ENCODE data around the gene TMEM238L.

GRCh38 chr17:10824874-10825273 lies 21.0 kb upstream of the TMEM238L start:
- TF ChIP-seq, protein P1, sequence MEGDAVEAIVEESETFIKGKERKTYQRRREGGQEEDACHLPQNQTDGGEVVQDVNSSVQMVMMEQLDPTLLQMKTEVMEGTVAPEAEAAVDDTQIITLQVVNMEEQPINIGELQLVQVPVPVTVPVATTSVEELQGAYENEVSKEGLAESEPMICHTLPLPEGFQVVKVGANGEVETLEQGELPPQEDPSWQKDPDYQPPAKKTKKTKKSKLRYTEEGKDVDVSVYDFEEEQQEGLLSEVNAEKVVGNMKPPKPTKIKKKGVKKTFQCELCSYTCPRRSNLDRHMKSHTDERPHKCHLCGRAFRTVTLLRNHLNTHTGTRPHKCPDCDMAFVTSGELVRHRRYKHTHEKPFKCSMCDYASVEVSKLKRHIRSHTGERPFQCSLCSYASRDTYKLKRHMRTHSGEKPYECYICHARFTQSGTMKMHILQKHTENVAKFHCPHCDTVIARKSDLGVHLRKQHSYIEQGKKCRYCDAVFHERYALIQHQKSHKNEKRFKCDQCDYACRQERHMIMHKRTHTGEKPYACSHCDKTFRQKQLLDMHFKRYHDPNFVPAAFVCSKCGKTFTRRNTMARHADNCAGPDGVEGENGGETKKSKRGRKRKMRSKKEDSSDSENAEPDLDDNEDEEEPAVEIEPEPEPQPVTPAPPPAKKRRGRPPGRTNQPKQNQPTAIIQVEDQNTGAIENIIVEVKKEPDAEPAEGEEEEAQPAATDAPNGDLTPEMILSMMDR (IDR thresholded peaks at IDR 0.05) = no peak
- TF ChIP-seq POLR2A (IDR thresholded peaks at IDR 0.05) = no peak
